ENCODE data around the gene SH3TC2.

DNA sequence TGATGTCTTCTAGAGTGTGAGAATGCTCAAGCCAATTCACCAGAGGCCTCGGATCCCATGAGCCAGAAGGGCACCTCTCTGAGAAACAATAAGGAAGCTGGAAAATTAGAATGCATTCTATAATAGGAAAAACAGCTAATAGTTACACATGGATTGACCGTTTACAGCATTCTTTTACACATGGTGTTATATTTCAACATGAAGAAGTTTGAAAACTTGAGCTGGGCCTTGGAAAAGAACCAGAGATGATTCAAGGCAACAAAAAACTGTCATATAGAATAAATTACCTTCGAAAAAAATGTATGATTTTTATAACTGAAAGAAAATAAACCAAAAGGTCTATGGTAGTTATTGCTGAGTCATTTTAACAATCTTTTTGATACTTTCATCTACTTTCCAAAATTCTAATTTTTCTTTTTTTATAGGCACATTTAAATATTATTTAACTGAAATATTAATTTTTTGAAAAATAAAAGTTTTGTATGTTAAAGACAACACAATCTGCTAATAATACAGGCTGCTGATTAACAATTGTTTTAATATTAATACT, 6.2 kb downstream of the SH3TC2 start:
- TF ChIP-seq TEAD4 (IDR thresholded peaks at IDR 0.05; ENCODE audit: borderline replicate concordance, insufficient read depth) = no peak
- TF ChIP-seq TCF12 (IDR thresholded peaks at IDR 0.05) = 0 out of 2 replicates have a peak, but pooled peaks have one; percentile 7
- TF ChIP-seq, protein P1, sequence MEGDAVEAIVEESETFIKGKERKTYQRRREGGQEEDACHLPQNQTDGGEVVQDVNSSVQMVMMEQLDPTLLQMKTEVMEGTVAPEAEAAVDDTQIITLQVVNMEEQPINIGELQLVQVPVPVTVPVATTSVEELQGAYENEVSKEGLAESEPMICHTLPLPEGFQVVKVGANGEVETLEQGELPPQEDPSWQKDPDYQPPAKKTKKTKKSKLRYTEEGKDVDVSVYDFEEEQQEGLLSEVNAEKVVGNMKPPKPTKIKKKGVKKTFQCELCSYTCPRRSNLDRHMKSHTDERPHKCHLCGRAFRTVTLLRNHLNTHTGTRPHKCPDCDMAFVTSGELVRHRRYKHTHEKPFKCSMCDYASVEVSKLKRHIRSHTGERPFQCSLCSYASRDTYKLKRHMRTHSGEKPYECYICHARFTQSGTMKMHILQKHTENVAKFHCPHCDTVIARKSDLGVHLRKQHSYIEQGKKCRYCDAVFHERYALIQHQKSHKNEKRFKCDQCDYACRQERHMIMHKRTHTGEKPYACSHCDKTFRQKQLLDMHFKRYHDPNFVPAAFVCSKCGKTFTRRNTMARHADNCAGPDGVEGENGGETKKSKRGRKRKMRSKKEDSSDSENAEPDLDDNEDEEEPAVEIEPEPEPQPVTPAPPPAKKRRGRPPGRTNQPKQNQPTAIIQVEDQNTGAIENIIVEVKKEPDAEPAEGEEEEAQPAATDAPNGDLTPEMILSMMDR (IDR thresholded peaks at IDR 0.05) = no peak
- TF ChIP-seq EP300 (IDR thresholded peaks at IDR 0.05; ENCODE audit: borderline replicate concordance in 1 of 2, low read depth in 1 of 2, low read length in 1 of 2) = peak in 1 of 2 experiments; percentile 9; a peak in 1 of 4 replicates
- TF ChIP-seq REST (IDR thresholded peaks at IDR 0.05; ENCODE audit: low read depth, low read length) = no peak
- no peak for TF ChIP-seq CHD2 (IDR thresholded peaks at IDR 0.05; ENCODE audit: low read length, partially characterized antibody)
- TF ChIP-seq NRF1 (IDR thresholded peaks at IDR 0.05; ENCODE audit: low read depth, low read length) = no peak
- TF ChIP-seq EZH2phosphoT487 (IDR thresholded peaks at IDR 0.05; ENCODE audit: borderline replicate concordance, low read depth) = no peak
- no peak for TF ChIP-seq FOXM1 (IDR thresholded peaks at IDR 0.05; ENCODE audit: low read depth)
- TF ChIP-seq POLR2AphosphoS5 (IDR thresholded peaks at IDR 0.05; ENCODE audit: low read depth, low read length) = no peak
- TF ChIP-seq RAD21 (IDR thresholded peaks at IDR 0.05; ENCODE audit: low read length) = no peak
- TF ChIP-seq RFX5 (IDR thresholded peaks at IDR 0.05; ENCODE audit: low read length) = no peak
- TF ChIP-seq FOSL2 (IDR thresholded peaks at IDR 0.05; ENCODE audit: borderline replicate concordance, low read depth) = no peak
- TF ChIP-seq MAX (IDR thresholded peaks at IDR 0.05; ENCODE audit: low read depth) = no peak

Data from SK-N-SH (cell line).